Suprapubic skin (tissue), 4 donors: ENCODE results near the gene DSE. TPM values are rescaled to one million over a fixed set of nuclear protein-coding genes. Genes with fewer than 3 reads are reported as not detected.

Experiments
- DNase-seq, 2 donors: peaks; one replicate each; pipeline ENCODE4 v3.0.0-alpha.2; 2019; ENCODE audit warnings: low spot score in 2 of 2
- H3K27ac ChIP-seq: fragments of 200-600 bp; sonication (generic); one replicate; pipeline ENCODE4 v1.5.1; 2019
- H3K27me3 ChIP-seq: fragments of 200-600 bp; sonication (generic); one replicate; pipeline ENCODE4 v1.5.1; 2019
- H3K36me3 ChIP-seq: fragments of 200-600 bp; sonication (generic); one replicate; pipeline ENCODE4 v1.5.1; 2019
- H3K4me1 ChIP-seq: fragments of 200-600 bp; sonication (generic); one replicate; pipeline ENCODE4 v1.5.1; 2019
- H3K4me3 ChIP-seq: fragments of 200-600 bp; sonication (generic); one replicate; pipeline ENCODE4 v1.5.1; 2019; ENCODE audit warnings: mild to moderate bottlenecking
- H3K9me3 ChIP-seq: fragments of 200-600 bp; sonication (generic); one replicate; pipeline ENCODE4 v1.5.1; 2019
- CTCF ChIP-seq, 2 donors: fragments of 200-600 bp in 1 of 2; fragments of 450-650 bp in 1 of 2; sonication (generic) in 1 of 2; IDR thresholded peaks; one replicate each; pipeline ENCODE4 v1.5.1; 2016 to 2019; ENCODE audit warnings: antibody characterized with exemption in 2 of 2, mild to moderate bottlenecking in 1 of 2, moderate library complexity in 1 of 2
- EP300 ChIP-seq: sonication (generic); formaldehyde crosslinking; IDR thresholded peaks from one replicate; pipeline ENCODE4 v1.6.1; 2017; ENCODE audit warnings: antibody characterized with exemption
- POLR2A ChIP-seq, 2 donors: fragments of 450-650 bp; IDR thresholded peaks; one replicate each; pipeline ENCODE4 v1.6.1; 2017; ENCODE audit warnings: antibody characterized with exemption in 2 of 2, mild to moderate bottlenecking in 2 of 2, moderate library complexity in 2 of 2
- POLR2AphosphoS5 ChIP-seq, 3 donors: sonication (generic); formaldehyde crosslinking; IDR thresholded peaks; one replicate each; pipeline ENCODE4 v1.6.1; 2017; ENCODE audit warnings: antibody characterized with exemption in 3 of 3
- WGBS: methylation state at CpG from one replicate; pipeline ENCODE4 v1.1.5; 2018; 5-methylcytosine and 5-hydroxymethylcytosine counted together
- total RNA-seq, 4 donors: library from RNA; depleted of rRNA; stranded (reverse); fragments of >200 nt; gene quantifications; one replicate each; pipeline ENCODE4 v1.1.0, GENCODE V29; 2016

DSE gene
- total RNA-seq, 4 donors from 2014 or later, result 36.0 to 40.0 (median 37.2) TPM

GRCh38 chr6:116447496-116448011 lies 76.8 kb downstream of the DSE start:
- Histone ChIP-seq H3K27me3 (no peaks in the 10 kb centered on the region), H3K9me3 (no peaks in the 10 kb centered on the region), H3K4me1 (peaks cover 14% of the 10 kb centered on the region), H3K36me3 (no peaks in the 10 kb centered on the region), H3K4me3 (no peak overlapping the region), H3K27ac (no peak overlapping the region)
- DNase-seq, result no peak
- 12% methylated on average over 2 of the region's 2 CpGs for WGBS
- TF ChIP-seq POLR2A (IDR thresholded peaks at IDR 0.05) (no peak), EP300 (no peak), CTCF (IDR thresholded peaks at IDR 0.05) (no peak), POLR2AphosphoS5 (IDR thresholded peaks at IDR 0.05) (no peak)

GRCh38 chr6:116449565-116449964 lies 78.8 kb downstream of the DSE start:
- WGBS, result 35% methylated on average over 1 of the region's 1 CpG
- no peaks in the 10 kb centered on the region for H3K27me3 ChIP-seq
- no peaks in the 10 kb centered on the region for H3K36me3 ChIP-seq
- H3K4me3 ChIP-seq, result no peak overlapping the region
- H3K9me3 ChIP-seq, result no peaks in the 10 kb centered on the region
- TF ChIP-seq POLR2AphosphoS5 (IDR thresholded peaks at IDR 0.05), result no peak
- TF ChIP-seq CTCF (IDR thresholded peaks at IDR 0.05), result no peak
- TF ChIP-seq EP300, result no peak
- no peak for TF ChIP-seq POLR2A (IDR thresholded peaks at IDR 0.05)
- no peak overlapping the region for H3K27ac ChIP-seq
- no peak for DNase-seq
- peaks cover 14% of the 10 kb centered on the region for H3K4me1 ChIP-seq

DNA sequence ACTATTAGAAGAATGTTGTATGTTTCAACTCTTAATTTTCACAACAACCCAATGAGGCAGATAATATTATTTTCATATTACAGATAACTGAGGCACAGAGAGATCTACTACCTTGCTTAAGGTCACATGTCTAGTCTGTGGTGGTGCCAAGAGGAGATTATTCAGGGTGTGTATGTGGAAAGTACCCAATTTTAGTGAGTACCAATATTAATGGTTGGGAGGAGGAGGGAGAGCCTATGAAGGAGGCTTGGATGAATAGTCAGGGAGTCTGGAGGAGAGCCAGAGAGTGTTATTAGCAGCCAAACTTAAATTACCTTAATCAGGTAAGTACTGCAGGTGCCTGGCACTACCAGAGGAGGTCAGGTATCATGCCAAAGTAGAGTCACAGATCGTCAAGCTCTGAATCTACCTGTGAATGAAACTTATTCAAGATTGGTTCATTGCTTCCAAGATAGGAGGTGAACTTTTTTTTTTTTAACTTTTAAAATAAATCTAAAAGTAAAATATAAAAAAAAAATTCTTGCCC lies 79.5 kb downstream of the DSE start:
- 61% methylated on average over 1 of the region's 1 CpG for WGBS
- no peak for TF ChIP-seq POLR2A (IDR thresholded peaks at IDR 0.05)
- no peak for TF ChIP-seq EP300
- TF ChIP-seq CTCF (IDR thresholded peaks at IDR 0.05), result no peak
- no peak for TF ChIP-seq POLR2AphosphoS5 (IDR thresholded peaks at IDR 0.05)

GRCh38 chr6:116450769-116451740 lies 80.3 kb downstream of the DSE start:
- H3K36me3 ChIP-seq, result no peaks in the 10 kb centered on the region
- no peak for TF ChIP-seq EP300
- no peak for TF ChIP-seq POLR2AphosphoS5 (IDR thresholded peaks at IDR 0.05)
- no peak for TF ChIP-seq POLR2A (IDR thresholded peaks at IDR 0.05)
- no peak for TF ChIP-seq CTCF (IDR thresholded peaks at IDR 0.05)
- peaks cover 14% of the 10 kb centered on the region for H3K4me1 ChIP-seq
- H3K9me3 ChIP-seq, result no peaks in the 10 kb centered on the region
- DNase-seq, result no peak
- H3K4me3 ChIP-seq, result no peak overlapping the region
- H3K27me3 ChIP-seq, result no peaks in the 10 kb centered on the region
- H3K27ac ChIP-seq, result no peak overlapping the region
- 49% methylated on average over 9 of the region's 9 CpGs for WGBS

More for the DNA sequence above, 79.5 kb downstream of the DSE start:
- no peak overlapping the region for H3K27ac ChIP-seq
- no peak for DNase-seq
- H3K4me3 ChIP-seq, result no peak overlapping the region
- H3K4me1 ChIP-seq, result peaks cover 14% of the 10 kb centered on the region
- no peaks in the 10 kb centered on the region for H3K36me3 ChIP-seq
- H3K9me3 ChIP-seq, result no peaks in the 10 kb centered on the region
- no peaks in the 10 kb centered on the region for H3K27me3 ChIP-seq

- Histone ChIP-seq H3K36me3 (no peaks in the 10 kb centered on the region), H3K27ac (no peak overlapping the region), H3K4me3 (no peak overlapping the region), H3K27me3 (no peaks in the 10 kb centered on the region), H3K4me1 (peaks cover 14% of the 10 kb centered on the region), H3K9me3 (no peaks in the 10 kb centered on the region)
- no peak for DNase-seq
- no peak for TF ChIP-seq POLR2A (IDR thresholded peaks at IDR 0.05)
- no peak for TF ChIP-seq CTCF (IDR thresholded peaks at IDR 0.05)
- no peak for TF ChIP-seq EP300
- no peak for TF ChIP-seq POLR2AphosphoS5 (IDR thresholded peaks at IDR 0.05)
Measured at GRCh38 chr6:116451916-116452315, 81.2 kb downstream of the DSE start.
